ENCODE data around the gene KIF2A. TPM values are rescaled to one million over a fixed set of nuclear protein-coding genes. Genes with fewer than 3 reads are reported as not detected.

Gene KIF2A
- total and polyA plus RNA-seq, 9 of the 15 experiments (the other 6 are each of a cell fraction or from before 2014, with no cell fraction given), result 42.6 to 126 (median 77.6) TPM

- TF ChIP-seq, protein P1, sequence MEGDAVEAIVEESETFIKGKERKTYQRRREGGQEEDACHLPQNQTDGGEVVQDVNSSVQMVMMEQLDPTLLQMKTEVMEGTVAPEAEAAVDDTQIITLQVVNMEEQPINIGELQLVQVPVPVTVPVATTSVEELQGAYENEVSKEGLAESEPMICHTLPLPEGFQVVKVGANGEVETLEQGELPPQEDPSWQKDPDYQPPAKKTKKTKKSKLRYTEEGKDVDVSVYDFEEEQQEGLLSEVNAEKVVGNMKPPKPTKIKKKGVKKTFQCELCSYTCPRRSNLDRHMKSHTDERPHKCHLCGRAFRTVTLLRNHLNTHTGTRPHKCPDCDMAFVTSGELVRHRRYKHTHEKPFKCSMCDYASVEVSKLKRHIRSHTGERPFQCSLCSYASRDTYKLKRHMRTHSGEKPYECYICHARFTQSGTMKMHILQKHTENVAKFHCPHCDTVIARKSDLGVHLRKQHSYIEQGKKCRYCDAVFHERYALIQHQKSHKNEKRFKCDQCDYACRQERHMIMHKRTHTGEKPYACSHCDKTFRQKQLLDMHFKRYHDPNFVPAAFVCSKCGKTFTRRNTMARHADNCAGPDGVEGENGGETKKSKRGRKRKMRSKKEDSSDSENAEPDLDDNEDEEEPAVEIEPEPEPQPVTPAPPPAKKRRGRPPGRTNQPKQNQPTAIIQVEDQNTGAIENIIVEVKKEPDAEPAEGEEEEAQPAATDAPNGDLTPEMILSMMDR (IDR thresholded peaks at IDR 0.05 in 2 of 3, conservative IDR thresholded peaks at IDR 0.05 in 1 of 3; ENCODE audit: insufficient read depth in 2 of 3, low read depth in 1 of 3, low read length in 3 of 3), result no peak
- TF ChIP-seq CBX3 (IDR thresholded peaks at IDR 0.05; ENCODE audit: borderline replicate concordance in 1 of 2, low read length in 2 of 2) (peak in 1 of 2 experiments; percentile 46; a peak in 1 of 3 replicates), TCF3 (CRISPR knock-in tag; IDR thresholded peaks at IDR 0.05) (peak; percentile 8; the same call in 1 of the 2 replicates), PTRF (tag; IDR thresholded peaks at IDR 0.05) (no peak), FIP1L1 (IDR thresholded peaks at IDR 0.05; ENCODE audit: low read depth, low read length, poor library complexity, severe bottlenecking) (no peak), ZFPM2 (CRISPR knock-in tag; IDR thresholded peaks at IDR 0.05) (no peak), RBM17 (IDR thresholded peaks at IDR 0.05; ENCODE audit: borderline replicate concordance, low read depth, low read length) (no peak), NR2F6 (CRISPR knock-in tag; IDR thresholded peaks at IDR 0.05) (peak; percentile 70; the same call in 1 of the 2 replicates), NFIC (IDR thresholded peaks at IDR 0.05) (no peak; the same call in 1 of the 2 replicates), TCF7L2 (IDR thresholded peaks at IDR 0.05; ENCODE audit: low read depth, low read length) (no peak), HDAC1 (IDR thresholded peaks at IDR 0.05) (peak; percentile 71 to 97; a peak in 2 of 4 replicates), ZNF23 (CRISPR knock-in tag; IDR thresholded peaks at IDR 0.05) (no peak), WHSC1 (IDR thresholded peaks at IDR 0.05; ENCODE audit: low read length) (no peak), HOXB6 (CRISPR knock-in tag; IDR thresholded peaks at IDR 0.05; ENCODE audit: borderline replicate concordance) (no peak), CAMTA2 (CRISPR knock-in tag; conservative IDR thresholded peaks at IDR 0.05) (no peak), ZNF57 (CRISPR knock-in tag; IDR thresholded peaks at IDR 0.05) (no peak), CBX1 (IDR thresholded peaks at IDR 0.05; ENCODE audit: low read depth) (no peak), ZNF551 (CRISPR knock-in tag; IDR thresholded peaks at IDR 0.05) (no peak), MAZ (CRISPR knock-in tag; conservative IDR thresholded peaks at IDR 0.05 in 1 of 2, IDR thresholded peaks at IDR 0.05 in 1 of 2) (peak; percentile 63 to 81), COPS2 (conservative IDR thresholded peaks at IDR 0.05) (no peak), SOX6 (IDR thresholded peaks at IDR 0.05) (peak; percentile 26; the same call in 1 of the 2 replicates), CXXC5 (CRISPR knock-in tag; IDR thresholded peaks at IDR 0.05) (peak; percentile 77), EP300 (IDR thresholded peaks at IDR 0.05; ENCODE audit: low read length) (peak; percentile 36; the same call in 1 of the 2 replicates), BRCA1 (IDR thresholded peaks at IDR 0.05) (no peak), BRCA1 (CRISPR knock-in tag; IDR thresholded peaks at IDR 0.05) (no peak), RHOXF2B (CRISPR knock-in tag; conservative IDR thresholded peaks at IDR 0.05) (no peak)
- TF ChIP-seq, protein P2, sequence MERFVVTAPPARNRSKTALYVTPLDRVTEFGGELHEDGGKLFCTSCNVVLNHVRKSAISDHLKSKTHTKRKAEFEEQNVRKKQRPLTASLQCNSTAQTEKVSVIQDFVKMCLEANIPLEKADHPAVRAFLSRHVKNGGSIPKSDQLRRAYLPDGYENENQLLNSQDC (CRISPR knock-in tag; IDR thresholded peaks at IDR 0.05), result no peak
- TF ChIP-seq, protein P3, sequence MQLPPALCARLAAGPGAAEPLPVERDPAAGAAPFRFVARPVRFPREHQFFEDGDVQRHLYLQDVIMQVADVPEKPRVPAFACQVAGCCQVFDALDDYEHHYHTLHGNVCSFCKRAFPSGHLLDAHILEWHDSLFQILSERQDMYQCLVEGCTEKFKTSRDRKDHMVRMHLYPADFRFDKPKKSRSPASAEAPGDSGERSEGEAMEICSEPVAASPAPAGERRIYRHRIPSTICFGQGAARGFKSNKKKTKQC (CRISPR knock-in tag; IDR thresholded peaks at IDR 0.05), result peak; percentile 62; the same call in 1 of the 2 replicates
Observed at GRCh38 chr5:62412549-62413329, 106.7 kb downstream of the KIF2A start, which contains the start of gene IPO11 (continued).
